Measurements from ENCODE around the gene ZNF358.

- TF ChIP-seq POLR2A (IDR thresholded peaks at IDR 0.05; ENCODE audit: low read depth, low read length) (no peak), POLR2AphosphoS5 (IDR thresholded peaks at IDR 0.05; ENCODE audit: low read depth, low read length) (no peak)
Measured at GRCh38 chr19:7565332-7565731, 49.4 kb downstream of the ZNF358 start.

All from GM12892 (cell line).